Dermis blood vessel endothelial cell (primary cell): ENCODE results near the gene SLX1A. TPM values are rescaled to one million over a fixed set of nuclear protein-coding genes. Genes with fewer than 3 reads are reported as not detected.
"Not testable (repeated sequence)": the region's sequence is repeated elsewhere in the genome, so short reads cannot be mapped to it uniquely, and the experiment has no call there.

Experiments used
- DNase-seq: peaks from one replicate; pipeline ENCODE4 v3.0.0; 2010
- total RNA-seq: library from RNA; depleted of rRNA; stranded (reverse); fragments of >200 nt; gene quantifications from 2 replicates; pipeline ENCODE4 v1.2.3, GENCODE V29; 2014

The SLX1A gene
- total RNA-seq, 1 donor from 2014 or later = 72.8 TPM

DNA sequence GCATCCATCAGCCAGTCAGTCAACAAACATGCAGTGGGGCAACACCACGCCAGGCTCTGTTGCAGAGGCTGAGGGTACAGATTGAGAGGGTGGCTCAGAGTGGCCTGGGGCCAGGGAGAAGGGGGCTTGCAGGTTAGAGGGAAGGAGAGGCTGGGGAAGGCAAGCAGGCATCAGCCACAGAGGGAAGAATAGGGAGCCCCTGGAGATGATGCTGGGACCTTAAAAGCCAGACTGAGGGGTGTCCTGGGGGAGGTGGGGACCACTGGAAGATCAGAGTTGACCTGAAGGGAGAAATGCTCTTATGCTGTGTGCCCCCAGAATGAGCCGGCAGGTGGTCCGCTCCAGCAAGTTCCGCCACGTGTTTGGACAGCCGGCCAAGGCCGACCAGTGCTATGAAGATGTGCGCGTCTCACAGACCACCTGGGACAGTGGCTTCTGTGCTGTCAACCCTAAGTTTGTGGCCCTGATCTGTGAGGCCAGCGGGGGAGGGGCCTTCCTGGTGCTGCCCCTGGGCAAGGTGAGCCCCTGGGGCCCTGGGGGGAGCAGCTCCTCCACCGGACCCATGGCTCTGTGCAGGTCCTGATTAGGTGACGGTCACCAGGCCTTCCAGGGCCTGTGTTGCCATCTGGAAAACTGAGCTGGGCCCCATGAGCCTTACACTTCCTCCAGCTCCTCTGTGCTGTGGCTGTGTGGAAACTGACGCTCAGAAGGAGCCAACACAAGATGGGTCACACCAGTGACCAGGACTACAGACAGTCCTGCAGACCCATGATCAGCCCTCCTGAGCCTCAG lies 8.6 kb upstream of the SLX1A start:
- DNase-seq = no peak

DNA sequence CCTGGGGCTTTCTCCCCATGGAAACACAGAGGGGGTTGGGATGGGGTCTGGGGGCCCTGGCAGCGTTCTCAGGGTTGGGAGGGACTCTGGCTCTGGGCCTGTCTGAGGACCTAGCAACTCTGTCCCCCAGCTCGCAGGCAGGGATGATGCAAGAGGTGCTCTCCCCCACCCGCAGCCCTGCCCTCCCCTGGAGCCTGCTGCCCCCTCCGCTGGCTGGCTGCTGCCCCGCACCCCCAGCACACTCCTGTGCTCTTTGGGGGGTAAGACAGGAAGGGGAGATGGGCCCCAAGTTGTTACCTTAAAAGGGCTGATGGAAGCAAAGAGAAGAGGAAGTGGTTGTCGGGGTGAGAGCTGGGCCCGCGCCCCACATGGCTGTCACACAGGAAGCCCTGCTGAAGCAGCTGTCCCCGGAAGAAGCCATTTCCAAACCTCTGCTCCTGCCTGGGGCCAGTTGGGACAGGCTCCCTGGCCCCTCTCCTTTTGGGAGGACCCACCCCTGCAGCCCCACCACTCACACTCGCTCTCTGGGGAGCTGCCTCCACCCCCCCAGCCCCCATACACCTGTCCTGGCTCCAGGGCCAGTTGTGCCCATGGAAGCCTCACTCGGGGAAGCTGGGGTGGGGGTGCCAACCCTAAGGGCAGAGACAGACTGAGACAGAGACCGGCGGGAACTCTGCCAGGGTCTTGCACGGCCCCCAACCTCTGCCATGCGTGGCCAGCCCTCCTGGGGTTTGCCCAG lies 7.8 kb upstream of the SLX1A start:
- DNase-seq = no peak

- DNase-seq = no peak
These were observed 7.3 kb upstream of the SLX1A start for GRCh38 chr16:30186444-30186781.

GRCh38 chr16:30186782-30187555 lies 6.7 kb upstream of the SLX1A start:
- peak; percentile 75 for DNase-seq

- DNase-seq = no peak
These were observed 6.2 kb upstream of the SLX1A start for GRCh38 chr16:30187556-30187865.

GRCh38 chr16:30187971-30188561 lies 5.6 kb upstream of the SLX1A start:
- no peak for DNase-seq

DNA sequence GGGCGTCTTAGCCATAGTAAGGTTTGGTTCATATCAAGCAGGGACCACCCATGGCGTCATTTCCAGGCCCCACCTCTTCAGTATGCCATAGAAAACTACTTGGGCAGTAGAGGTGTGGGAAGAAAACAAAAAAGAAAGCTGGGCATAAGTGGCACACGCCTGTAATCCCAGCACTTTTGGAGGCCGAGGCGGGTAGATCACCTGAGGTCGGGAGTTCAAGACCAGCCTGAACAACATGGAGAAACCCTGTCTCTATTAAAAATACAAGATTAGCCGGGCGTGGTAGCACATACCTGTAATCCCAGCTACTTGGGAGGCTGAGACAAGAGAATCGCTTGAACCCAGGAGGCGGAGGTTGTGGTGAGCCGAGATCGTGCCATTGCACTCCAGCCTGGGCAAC lies 2.5 kb upstream of the SLX1A start:
- not testable (repeated sequence) for DNase-seq

GRCh38 chr16:30193098-30193497 lies 577 bp upstream of the SLX1A start:
- DNase-seq = not testable (repeated sequence)

- DNase-seq = not testable (repeated sequence)
These were observed 674 bp downstream of the SLX1A start for GRCh38 chr16:30194172-30194925.

DNA sequence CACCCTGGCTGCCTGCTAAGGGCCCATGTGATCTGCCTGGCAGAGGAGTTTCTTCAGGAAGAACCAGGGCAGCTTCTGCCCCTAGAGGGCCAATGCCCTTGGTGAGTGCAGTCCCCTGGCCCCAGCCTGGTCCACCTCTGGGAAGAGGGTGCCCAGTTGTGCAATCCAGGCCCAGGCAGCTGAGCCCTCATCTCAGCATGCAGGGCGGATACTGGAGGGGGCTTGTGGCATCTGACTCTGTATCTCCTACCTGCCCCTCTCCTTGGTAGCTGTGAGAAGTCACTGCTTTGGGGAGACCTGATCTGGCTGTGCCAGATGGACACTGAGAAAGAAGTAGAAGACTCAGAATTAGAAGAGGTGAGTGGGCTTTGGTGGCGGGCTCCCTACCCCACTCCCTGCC lies 3.3 kb downstream of the SLX1A start:
- not testable (repeated sequence) for DNase-seq

- DNase-seq = not testable (repeated sequence)
These were observed 5.4 kb downstream of the SLX1A start, which contains the start of gene SULT1A3 for GRCh38 chr16:30199049-30199448. SULT1A3 (plus strand) TSS chr16:30199255; CDS start chr16:30200729, 1,474 bp downstream.

DNA sequence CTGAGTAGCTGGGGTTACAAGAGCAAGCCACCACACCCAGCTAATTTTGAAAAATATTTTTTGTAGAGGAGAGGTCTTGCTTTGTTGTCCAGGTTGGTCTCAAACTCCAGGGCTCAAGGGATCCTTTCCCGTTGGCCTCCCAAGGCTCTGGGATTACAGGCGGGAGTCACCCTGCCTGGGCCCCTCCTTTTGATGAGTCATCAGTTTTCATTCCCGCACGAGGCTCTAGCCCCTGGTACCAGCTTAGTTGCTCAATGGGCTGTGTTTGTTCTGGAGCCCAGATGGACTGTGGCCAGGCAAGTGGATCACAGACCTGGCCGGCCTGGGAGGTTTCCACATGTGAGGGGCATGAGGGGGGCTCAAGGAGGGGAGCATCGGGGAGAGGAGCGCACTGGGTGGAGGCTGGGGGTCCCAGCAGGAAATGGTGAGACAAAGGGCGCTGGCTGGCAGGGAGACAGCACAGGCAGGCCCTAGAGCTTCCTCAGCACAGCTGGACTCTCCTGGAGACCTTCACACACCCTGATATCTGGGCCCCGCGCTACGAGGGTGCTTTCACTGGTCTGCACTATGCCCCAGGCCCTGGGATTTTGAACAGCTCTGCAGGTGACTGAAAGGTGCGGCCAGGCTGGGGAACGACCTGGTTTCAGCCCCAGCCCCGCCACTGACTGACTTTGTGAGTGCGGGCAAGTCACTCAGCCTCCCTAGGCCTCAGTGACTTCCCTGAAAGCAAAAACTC lies 6.1 kb downstream of the SLX1A start:
- DNase-seq = not testable (repeated sequence)

- DNase-seq = not testable (repeated sequence)
These were observed 12.0 kb downstream of the SLX1A start for GRCh38 chr16:30205541-30206236.

DNA sequence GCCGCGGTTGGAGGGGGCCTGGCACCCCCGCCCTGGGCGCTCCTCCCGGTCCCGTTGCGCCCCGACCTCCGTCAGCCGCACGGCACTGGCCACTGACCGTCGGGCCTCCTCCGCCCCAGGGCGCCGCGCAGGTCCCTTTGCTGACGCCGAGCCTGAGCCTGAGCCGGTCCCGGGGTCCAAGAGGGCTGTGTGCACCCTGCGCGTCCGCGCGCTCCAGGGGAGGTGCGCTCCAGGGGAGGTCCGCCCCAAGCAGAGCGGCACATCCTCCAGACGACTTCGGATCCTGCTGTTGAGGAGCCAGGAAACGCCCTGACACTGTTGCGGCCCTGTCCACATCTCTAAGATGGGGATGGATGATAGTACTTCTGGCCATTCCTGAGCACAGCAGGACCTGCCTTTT lies 12.6 kb downstream of the SLX1A start:
- not testable (repeated sequence) for DNase-seq

DNA sequence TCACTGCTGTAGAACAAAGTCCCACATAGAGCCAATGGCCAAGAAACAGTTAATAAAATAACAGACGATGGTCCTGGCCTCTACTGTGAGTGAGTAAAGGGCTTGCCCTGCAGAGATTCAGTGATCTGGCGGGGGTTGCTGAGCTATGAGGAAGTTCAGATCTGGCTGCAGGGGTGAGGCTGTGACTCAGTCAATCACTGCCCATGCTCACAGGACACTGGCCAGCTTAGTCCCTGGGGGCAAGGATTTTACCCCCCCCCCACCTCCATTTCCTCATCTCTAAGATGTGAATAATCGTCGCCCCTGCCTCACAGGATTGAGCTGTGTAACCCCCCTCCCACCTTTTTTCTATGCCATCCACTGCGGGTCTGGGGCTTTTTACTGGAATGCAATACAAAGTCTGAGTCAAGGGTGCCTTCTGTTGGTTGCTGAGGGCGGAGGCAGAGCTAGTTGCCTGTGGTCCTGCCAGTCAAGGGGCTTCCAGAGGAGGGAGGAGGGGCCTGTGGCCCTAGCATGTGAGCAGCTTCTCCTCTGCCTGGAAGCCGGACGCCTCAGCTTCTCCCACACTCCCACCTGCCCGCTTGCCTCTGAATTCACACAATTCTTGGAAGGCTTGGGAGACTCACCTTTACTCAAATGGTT lies 13.5 kb downstream of the SLX1A start:
- not testable (repeated sequence) for DNase-seq

DNA sequence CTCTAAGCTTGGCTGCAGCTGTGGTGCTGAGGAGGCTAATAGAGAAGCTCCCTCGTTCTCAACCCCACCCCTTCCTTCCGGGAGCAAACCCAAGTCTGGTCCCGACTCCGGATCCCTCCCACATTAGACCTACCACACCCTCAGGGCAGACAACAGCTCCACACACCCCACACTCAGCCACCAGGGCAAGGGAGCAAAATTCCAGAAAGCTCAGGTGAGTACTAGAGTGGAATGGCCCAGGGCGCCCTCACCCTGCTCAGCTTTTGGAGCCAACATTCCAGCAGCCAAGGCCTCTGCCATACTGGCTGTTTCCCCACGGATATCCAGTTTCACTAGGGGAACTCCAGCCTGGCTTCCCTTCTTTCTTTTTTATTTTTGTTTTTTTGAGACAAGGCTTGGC lies 15.4 kb downstream of the SLX1A start:
- not testable (repeated sequence) for DNase-seq

- DNase-seq = not testable (repeated sequence)
These were observed 17.7 kb downstream of the SLX1A start for GRCh38 chr16:30211414-30211813.

DNA sequence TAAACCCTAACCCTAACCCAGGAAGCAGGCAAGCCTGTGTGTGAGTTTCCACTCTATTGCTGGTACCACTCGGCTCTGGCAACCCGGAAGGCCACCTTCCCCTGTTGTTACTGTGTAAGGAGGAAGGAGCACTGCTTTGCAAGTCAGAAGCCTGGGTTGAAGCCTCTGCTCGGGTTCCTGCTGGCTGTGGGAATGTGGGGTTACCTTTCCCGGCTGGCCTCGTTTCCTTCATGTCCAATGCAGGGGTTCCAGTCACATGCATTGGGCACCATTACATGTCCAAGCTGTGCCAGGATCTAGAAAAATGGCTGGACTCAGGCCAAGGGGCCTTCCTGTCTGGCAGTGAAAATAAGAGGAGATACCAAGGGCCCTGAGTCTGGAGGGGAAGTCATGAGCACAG lies 23.4 kb downstream of the SLX1A start:
- not testable (repeated sequence) for DNase-seq
